ENCODE data around the gene NAPEPLD. TPM values are rescaled to one million over a fixed set of nuclear protein-coding genes. Genes with fewer than 3 reads are reported as not detected.
"Not testable (repeated sequence)": the region's sequence is repeated elsewhere in the genome, so short reads cannot be mapped to it uniquely, and the experiment has no call there.

NAPEPLD gene
- total RNA-seq, 4 donors from 2014 or later = 6.1 to 24.3 (median 10.0) TPM

DNA sequence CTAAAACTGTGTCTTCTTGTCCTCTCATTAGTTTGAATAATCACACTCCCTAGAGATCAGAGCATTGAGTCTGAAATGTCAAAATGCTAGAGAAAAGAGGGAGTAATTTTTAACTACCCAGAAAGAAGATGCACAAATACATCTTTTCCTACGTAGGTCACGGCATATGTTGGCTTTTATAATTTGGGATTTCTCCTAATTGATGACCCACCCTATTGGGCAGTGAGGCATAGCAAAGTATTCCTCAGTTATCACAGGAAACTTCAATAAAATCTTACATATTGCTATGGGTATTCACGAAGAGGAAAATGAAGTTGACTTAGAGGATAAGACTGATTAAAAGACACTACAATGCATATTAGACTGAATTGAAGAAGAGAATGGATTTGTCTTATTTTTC lies 48.6 kb downstream of the NAPEPLD start:
- DNase-seq (ENCODE audit: low spot score in 2 of 2) = no peak
- WGBS = 65% methylated on average over 3 of the region's 3 CpGs

DNA sequence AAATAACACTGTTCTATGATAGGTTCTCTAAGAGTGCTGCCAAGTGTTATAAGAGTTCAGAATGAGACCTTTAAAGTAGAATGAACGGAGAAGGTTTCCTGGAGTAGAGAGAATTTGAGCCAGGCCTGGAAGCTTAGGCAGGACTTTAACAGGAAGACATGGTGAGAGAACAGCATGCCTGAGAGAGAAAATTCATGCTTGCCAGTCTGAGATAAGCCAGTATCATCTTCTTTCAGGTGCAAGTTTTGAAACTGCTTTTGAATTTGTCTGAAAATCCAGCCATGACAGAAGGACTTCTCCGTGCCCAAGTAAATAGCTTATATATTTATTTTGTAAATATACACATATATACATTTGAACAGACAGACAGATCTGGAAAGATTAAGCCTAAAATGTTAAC lies 51.9 kb downstream of the NAPEPLD start:
- H3K27me3 ChIP-seq = no peaks in the 10 kb centered on the region
- peaks cover 3% of the 10 kb centered on the region for H3K4me1 ChIP-seq
- no peak for DNase-seq (ENCODE audit: low spot score in 2 of 2)
- H3K9me3 ChIP-seq = no peaks in the 10 kb centered on the region
- WGBS = 93% methylated on average over 2 of the region's 2 CpGs
- peaks cover 21% of the 10 kb centered on the region for H3K36me3 ChIP-seq
- no peak overlapping the region for H3K27ac ChIP-seq
- TF ChIP-seq EP300 (IDR thresholded peaks at IDR 0.05) (no peak), POLR2A (IDR thresholded peaks at IDR 0.05) (no peak), POLR2AphosphoS5 (IDR thresholded peaks at IDR 0.05) (no peak), CTCF (IDR thresholded peaks at IDR 0.05) (no peak)
- H3K4me3 ChIP-seq = no peak overlapping the region

More for the DNA sequence above, 48.6 kb downstream of the NAPEPLD start:
- TF ChIP-seq EP300 (IDR thresholded peaks at IDR 0.05) (no peak), CTCF (IDR thresholded peaks at IDR 0.05) (no peak), POLR2A (IDR thresholded peaks at IDR 0.05) (no peak), POLR2AphosphoS5 (IDR thresholded peaks at IDR 0.05) (no peak)
- Histone ChIP-seq H3K27ac (no peak overlapping the region), H3K4me3 (no peak overlapping the region), H3K27me3 (no peaks in the 10 kb centered on the region), H3K9me3 (no peaks in the 10 kb centered on the region), H3K4me1 (no peaks in the 10 kb centered on the region), H3K36me3 (peaks cover 35% of the 10 kb centered on the region)

- H3K4me3 ChIP-seq; H3K27me3 ChIP-seq; H3K4me1 ChIP-seq; DNase-seq (ENCODE audit: low spot score in 2 of 2); H3K9me3 ChIP-seq; H3K27ac ChIP-seq: not testable (repeated sequence)
- WGBS = 100% methylated on average over 2 of the region's 2 CpGs
- H3K36me3 ChIP-seq = peaks cover 24% of the 10 kb centered on the region
Observed at GRCh38 chr7:103095558-103095957, 53.3 kb downstream of the NAPEPLD start.

- no peak for DNase-seq (ENCODE audit: low spot score in 2 of 2)
- TF ChIP-seq CTCF (IDR thresholded peaks at IDR 0.05) = no peak
- no peak for TF ChIP-seq EP300 (IDR thresholded peaks at IDR 0.05)
- TF ChIP-seq POLR2AphosphoS5 (IDR thresholded peaks at IDR 0.05) = no peak
- no peak for TF ChIP-seq POLR2A (IDR thresholded peaks at IDR 0.05)
- peaks cover 34% of the 10 kb centered on the region for H3K36me3 ChIP-seq
- no peak overlapping the region for H3K4me3 ChIP-seq
- H3K4me1 ChIP-seq = peaks cover 3% of the 10 kb centered on the region
- 42% methylated on average over 3 of the region's 3 CpGs for WGBS
- H3K9me3 ChIP-seq = no peaks in the 10 kb centered on the region
- H3K27me3 ChIP-seq = no peaks in the 10 kb centered on the region
- H3K27ac ChIP-seq = no peak overlapping the region
Observed at GRCh38 chr7:103094102-103094501, 54.8 kb downstream of the NAPEPLD start.

DNA sequence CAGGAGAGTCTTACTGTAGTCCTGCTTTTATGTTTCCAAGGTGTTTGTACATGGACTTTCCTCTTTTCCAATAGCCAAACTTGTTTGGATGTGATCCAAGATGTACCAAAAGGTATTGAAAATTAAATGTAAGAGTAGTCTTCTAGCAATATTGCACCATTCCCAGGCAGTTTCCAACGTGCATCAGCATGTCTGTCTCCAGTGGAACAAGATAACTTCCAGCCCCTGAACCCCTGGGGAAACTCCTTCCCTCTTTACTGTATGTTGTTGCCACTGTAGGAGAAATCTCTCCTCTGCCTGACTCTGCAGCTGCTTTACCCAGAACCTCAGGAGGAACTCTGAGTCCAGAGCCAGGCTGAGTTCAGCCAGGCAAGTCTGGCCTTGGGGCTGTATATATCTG lies 55.5 kb downstream of the NAPEPLD start:
- WGBS = 17% methylated on average over 1 of the region's 1 CpG
- H3K36me3 ChIP-seq = peaks cover 41% of the 10 kb centered on the region

DNA sequence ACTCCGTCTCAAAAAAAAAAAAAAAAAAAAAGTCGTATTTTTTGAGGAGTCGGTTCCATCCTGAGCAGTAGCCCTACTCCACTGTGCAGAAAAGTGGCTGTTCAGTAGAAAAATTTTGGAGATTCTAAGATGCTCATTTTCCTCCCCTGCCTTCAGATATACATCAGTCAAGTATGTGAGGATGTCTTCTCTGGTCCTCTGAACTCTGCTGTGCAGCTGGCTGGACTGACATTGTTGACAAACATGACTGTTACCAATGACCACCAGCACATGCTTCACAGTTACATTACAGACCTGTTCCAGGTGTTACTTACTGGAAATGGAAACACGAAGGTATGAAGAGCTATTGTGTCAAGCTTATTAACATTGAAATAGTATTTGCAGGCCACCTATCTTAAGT lies 56.6 kb downstream of the NAPEPLD start:
- 67% methylated on average over 4 of the region's 4 CpGs for WGBS
- not testable (repeated sequence) for H3K27me3 ChIP-seq; H3K4me3 ChIP-seq; H3K9me3 ChIP-seq; H3K4me1 ChIP-seq; H3K27ac ChIP-seq; DNase-seq (ENCODE audit: low spot score in 2 of 2)
- H3K36me3 ChIP-seq = peaks cover 44% of the 10 kb centered on the region

More for the DNA sequence above, 55.5 kb downstream of the NAPEPLD start:
- no peak for TF ChIP-seq POLR2A (IDR thresholded peaks at IDR 0.05)
- TF ChIP-seq CTCF (IDR thresholded peaks at IDR 0.05) = no peak
- no peak for TF ChIP-seq EP300 (IDR thresholded peaks at IDR 0.05)
- TF ChIP-seq POLR2AphosphoS5 (IDR thresholded peaks at IDR 0.05) = no peak
- DNase-seq (ENCODE audit: low spot score in 2 of 2) = no peak
- Histone ChIP-seq H3K9me3 (no peaks in the 10 kb centered on the region), H3K27me3 (no peaks in the 10 kb centered on the region), H3K4me3 (no peak overlapping the region), H3K4me1 (peaks cover 3% of the 10 kb centered on the region), H3K27ac (no peak overlapping the region)
